ENCODE data around the gene ASTN1.

Gene ASTN1

DNA sequence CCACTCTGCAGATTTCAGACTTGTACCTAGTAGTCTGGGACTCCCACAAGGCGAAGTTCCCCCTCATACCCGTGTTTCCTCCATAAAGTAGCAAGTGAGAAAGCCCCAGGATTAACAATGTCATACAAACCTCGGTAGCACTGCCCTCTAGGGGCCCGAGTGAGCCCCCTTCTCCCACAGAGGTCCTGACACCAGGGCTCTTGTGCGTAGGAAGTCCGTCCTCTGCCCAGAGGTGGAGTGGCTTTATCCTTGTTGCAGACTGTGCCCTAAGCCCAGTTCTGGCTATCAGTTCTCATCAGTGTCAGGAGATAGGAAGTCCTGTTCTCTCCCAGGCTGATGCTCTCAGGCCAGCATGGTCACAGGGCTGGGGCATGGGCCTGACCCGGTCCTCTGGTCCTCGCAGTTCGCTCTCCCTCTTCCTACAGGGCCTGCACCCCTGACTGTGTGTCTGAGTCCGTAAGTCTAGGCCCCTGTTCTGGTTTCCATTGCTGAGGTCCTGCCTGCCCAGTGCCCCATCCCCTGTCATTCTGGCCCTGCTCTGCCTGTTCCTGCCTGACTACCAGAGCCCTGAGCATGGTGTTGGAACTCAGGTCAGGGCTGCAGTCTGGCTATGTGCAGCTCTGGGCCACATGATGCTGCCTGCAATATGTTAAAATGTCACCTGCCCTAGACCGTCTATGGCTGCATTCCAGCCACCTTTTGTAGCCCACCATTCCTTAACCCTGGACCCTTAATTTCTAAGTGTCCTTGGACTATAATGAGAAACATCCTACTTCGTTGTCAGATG, 285.6 kb downstream of the ASTN1 start:
- DNase-seq (ENCODE audit: low spot score): no peak

DNA sequence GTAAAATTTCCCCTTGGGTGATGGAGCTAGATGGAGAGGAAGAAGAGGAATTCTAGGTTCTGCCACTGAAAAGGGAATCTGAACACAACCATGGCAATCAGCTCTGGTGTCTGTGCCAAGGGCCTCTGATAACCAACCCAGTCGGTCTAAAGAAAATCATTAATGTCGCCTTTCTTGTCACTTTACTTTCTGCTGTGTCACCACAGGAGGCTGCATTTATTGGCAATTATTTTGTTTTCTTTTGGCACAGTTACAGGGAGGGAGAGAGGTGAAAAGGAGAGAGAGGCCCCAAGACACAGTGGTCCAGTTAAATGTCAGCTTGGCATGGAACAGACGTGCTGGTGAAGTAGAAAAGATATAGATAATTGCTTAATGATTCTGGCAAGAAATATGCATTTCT, 287.0 kb downstream of the ASTN1 start:
- no peak for DNase-seq (ENCODE audit: low spot score)

DNA sequence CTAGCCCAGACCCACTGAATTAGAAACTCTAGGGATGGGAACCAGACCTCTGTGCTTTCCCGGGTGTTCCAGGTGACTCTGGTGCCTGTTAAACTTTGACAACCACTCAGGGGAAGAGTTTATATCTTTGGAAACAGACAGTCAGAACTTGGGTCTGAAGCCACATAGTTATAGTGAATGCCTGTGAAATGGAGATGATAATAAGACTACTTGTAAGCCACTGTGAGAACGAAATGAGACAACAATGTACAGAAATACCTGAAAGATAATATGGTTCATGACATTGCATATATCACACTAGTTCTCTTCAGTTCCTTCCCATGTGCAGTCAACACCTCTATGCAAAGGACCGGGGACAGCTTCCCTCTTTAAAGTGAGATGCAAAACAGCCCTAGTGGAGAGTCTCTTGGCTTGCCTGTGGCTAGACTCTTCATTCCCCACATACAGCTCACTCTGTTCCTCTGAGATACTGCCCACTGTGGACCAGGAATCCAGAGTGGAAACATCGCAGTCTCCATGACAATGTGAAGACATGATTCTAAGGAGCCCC, 287.5 kb downstream of the ASTN1 start:
- no peak for DNase-seq (ENCODE audit: low spot score)

DNA sequence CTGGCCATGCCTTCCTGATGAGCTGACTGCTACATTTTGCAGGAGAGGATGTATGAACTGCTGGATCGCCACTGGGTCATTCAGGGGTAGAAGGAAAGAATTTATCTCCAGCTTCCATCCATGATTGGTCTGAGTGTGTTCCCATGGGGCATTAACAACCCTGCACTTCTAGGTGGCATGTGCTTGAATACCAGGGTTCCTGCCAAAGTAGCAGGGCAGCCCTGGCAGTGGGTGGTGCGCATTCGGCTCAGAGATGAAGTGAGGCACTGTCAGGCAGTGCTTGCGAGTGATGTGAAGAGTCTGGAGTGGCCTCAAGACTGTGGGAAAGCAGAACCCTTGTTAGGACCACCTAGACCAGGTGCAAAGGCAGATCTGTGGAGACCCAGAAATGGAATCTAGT, 294.9 kb downstream of the ASTN1 start:
- no peak for DNase-seq (ENCODE audit: low spot score)

DNA sequence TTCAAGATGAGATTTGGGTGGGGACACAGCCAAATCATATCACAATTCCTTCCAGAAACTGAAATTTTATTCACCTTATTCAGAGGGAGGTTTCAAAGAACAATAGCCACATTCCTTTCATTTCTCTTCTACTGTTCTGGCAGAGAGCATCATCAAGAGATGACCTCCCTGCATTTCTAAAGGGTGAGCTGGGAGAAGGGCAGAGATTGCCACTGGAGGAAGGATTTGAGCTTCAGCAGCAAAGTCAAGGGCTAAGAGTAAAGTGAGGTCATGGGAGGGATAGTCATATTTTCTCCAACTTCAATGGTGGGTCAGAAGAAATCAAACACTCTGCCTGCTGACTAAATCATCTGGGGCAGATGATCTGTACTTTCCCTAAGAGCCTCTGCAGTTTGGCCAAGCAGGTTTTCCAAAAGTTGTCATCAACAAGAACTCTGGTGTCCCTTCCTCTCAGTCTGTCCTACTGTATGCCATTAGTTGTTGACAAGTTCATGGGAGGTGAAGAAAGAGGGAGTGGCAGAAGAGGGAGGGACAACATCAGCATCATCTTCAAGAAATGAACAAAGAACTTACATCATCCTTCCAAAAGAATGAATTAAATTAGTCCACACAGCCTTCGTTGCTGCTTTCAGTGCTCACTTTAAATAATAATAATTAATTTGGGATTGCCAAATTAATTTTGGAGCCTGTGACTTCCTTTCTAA, 298.3 kb downstream of the ASTN1 start:
- no peak for DNase-seq (ENCODE audit: low spot score)

DNA sequence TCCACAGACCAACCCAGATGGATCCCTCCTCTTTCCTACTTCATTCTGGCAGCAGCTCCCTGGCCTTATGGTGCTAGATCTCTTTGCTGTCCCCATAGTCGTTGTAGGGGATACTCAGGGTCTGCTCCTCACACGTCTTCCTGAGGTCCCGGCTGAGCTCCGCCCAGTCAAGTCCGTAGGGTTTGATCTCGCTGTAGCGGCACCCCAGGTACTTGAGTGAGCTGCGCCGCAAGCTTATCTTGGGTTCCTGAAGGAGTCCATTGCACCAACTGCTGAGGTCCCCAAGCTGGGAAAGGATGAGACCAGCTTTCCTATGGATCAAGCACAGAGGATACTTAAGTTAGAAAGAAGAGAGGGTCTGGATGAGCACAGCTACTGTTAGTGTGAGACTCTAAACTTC, 300.3 kb downstream of the ASTN1 start:
- DNase-seq (ENCODE audit: low spot score): no peak

DNA sequence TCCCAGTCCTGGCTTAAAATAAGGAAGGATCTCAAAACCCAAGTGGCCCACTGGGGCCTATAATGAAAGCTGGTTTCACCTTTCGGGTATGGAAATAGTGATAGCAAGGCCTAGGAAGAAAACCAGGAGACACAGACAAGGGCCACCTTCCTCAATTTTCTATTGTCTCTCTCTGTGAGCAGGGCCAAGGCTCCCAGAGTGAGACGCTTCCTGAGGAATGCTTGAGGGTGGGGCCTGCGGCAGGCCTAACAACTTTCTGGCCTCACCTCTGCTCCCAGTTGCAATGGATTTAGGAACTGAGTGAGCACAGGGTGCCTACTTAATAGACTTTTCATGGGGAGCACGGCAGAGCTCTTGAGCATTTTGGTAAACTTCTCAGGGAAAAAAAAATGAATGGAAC, 300.9 kb downstream of the ASTN1 start:
- no peak for DNase-seq (ENCODE audit: low spot score)

DNA sequence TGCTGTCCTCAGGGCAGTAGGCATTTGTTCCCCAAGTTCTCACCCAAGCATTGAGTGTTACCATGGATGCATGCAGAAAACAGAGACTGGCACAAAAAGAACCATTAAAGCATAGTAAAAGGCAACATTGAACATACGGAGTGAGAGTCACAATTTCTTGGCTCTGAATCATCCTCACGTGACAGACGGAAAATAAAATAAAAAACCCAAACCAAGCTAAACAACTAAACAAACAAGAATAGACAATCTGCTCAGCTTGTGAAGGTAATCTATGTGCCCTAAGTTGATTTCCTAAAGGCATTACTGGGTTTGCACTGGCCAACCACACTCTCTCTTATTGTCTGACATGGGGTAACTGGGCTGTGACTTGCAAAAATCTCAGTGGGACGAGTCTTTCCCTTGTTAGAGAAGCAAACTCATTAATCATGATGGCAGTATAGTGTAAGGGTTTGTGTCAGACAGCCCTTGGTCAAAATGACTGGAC, 306.0 kb downstream of the ASTN1 start:
- DNase-seq (ENCODE audit: low spot score): no peak

DNA sequence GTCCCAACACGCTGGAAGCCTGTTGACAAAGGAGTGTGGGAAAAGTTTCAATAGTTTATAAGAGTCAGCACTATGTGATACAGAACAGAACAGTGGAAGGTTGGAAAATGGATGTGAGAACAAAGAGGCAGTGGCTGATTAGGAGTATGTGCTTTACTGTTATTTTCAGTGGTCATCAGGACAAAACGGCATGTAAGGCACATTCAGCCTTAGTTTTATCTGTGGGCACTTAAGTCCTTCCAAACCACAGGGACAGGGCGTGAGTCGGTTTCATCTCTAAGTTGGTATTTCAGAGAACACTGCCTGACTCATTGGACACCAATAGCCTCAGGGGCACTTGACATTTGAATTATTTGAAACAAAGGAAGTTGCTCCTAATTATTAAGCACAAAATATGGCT, 306.9 kb downstream of the ASTN1 start:
- DNase-seq (ENCODE audit: low spot score): no peak

DNA sequence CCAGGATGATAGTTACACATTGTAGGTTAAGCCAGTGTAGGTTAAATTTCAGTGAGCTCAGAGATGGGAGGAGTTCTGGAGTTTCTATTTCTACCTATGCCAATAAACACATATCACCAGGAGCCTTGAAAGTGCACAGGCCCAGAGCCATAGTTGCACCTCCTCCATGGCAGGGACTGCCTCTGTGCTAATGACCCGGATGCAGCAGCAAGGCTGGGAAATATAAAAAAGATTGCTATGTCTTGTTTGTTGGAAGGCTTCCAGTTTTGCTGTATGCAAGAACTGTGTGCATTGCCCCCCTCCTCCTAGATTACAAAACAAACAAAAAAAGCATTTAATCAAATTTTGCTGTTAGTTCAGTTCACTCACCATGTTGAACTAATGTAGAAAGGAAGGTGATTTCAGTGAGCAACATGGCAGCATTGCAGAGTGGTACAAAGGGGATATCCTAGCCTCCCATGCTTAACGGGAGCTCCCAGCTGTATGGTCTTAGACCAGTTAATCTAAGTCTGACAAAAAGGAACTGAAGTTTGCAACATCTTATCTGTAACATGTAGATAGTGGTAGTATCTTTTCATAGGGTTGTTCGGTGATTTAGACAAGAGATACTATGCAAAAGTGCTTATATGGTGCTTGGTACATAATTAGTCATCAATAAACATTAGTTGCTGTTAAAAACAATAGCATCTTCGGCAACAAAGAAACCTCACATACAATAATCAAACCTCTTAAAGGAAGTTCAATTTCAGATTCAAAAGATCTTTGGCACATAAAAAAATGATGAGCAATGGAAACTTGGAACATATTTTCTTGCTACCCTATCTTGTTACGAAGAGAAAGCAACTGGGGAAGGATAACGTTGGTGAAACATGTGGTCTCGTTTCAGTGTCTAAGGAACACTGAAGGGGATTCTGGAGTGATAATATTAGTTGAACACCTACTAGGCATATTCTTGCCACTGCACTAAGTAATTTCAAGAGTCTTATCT, 309.5 kb downstream of the ASTN1 start:
- no peak for DNase-seq (ENCODE audit: low spot score)

DNA sequence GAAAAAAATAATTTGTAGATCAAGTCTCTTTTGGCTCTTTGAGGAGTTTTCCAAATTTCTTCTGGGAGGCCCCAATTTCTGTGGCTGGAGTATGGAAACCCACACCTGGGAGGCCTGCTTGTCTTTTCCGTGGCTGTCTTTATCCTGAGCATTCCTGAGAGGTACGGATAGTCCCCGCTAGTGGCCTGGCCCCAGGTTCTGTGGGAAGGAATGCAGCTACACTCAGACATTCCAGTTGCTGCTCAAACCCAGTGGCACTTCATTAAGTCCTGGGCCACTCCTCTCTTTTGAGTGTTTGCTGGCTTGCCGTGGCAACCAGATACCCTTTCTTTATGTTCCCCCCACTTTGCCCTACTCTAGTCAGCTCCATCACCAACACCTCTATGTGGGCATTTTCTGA, 310.4 kb downstream of the ASTN1 start:
- no peak for DNase-seq (ENCODE audit: low spot score)

DNA sequence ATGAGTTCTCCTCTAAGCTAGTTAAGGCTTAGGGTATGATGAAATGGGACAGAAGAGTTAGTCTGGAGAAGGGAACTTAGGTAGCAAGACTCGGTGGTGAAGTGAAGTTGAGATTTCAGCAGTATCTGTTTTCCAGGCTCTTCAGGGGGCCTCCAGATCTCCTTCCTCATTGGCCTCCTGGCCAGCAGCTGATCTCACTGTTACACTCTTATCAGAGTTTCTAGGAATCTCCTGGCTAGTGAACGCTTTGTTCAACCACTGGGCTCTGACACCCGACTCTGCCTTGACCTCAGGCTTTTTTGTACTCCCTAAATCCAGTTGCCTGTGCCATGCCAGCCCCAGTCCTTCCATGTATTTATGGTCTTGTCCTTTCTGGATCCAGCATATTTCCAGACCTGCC, 311.0 kb downstream of the ASTN1 start:
- DNase-seq (ENCODE audit: low spot score): no peak

DNA sequence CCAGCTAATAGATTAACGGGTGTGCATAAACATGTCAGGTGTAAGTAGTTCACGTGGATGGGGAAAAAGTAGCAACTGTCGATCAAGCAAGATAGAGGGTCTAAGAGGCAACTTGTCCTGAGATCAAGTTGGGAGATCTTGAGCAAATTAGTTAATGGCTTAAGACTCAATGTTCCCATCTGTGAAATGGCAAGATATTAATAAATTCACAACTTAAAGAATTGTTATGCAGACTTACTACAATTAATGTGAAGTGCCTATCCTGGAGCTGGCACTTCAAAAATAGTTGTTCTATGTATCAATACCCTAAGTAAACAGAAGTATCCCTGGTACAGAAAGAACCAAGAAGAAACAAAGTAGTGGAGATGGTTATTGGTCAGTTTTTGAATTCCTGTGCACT, 312.4 kb downstream of the ASTN1 start:
- no peak for DNase-seq (ENCODE audit: low spot score)

DNA sequence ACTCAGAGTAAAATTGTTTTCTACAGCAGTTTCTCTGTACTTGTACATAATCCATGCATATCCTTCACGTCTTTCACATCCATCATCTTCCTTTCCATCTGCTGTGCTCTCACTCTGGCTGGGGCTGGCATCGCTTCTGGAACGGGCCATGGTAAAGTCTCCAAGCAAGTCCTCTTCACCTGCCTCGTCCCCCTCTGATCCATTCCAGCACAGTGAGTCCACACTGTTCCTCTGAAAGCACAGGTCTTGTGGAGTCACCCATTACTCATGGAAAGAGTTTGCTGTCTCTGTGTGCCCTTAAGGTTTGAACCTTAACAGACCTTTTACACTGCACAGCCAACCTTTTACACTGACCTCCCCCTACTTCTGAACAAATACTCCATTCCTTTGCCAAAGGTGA, 313.6 kb downstream of the ASTN1 start:
- DNase-seq (ENCODE audit: low spot score): no peak

DNA sequence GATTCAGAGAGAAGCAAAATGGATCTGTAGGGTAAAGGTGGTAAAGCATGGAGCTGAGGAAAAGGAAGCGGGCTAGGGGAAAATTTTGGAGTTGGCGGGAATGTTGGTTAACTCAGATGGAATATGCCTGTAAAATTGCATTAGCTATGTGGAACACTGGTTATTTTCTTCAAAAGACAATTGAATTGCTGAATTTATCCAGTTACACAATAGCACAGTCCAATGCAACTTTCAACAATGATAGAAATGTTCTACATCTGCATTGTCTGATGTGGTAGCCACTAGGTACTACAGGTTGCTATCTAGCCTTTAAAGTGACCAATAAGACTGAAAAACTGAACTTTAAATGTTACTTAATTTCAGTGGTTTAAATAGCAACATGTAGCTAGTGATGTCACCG, 315.2 kb downstream of the ASTN1 start:
- no peak for DNase-seq (ENCODE audit: low spot score)

DNA sequence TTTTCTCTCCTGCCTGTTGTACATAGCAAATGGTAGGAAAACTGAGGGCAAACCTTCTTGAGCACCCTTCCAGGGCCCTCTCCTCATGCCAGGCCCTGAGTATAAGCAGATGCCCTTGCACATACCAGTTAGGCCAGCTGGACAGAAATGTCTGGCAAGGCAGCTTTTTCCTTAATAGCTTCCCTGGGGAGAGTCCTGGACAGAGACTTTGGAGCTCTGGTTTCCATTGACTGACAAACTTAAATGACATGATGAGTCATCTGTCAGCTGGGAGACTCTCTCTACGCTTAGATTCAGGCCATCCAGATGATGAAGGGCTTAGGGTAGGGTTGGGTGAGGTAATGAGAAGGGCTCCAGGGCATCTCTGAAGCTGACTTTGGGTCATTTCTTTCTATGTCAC, 317.5 kb downstream of the ASTN1 start:
- DNase-seq (ENCODE audit: low spot score): no peak

DNA sequence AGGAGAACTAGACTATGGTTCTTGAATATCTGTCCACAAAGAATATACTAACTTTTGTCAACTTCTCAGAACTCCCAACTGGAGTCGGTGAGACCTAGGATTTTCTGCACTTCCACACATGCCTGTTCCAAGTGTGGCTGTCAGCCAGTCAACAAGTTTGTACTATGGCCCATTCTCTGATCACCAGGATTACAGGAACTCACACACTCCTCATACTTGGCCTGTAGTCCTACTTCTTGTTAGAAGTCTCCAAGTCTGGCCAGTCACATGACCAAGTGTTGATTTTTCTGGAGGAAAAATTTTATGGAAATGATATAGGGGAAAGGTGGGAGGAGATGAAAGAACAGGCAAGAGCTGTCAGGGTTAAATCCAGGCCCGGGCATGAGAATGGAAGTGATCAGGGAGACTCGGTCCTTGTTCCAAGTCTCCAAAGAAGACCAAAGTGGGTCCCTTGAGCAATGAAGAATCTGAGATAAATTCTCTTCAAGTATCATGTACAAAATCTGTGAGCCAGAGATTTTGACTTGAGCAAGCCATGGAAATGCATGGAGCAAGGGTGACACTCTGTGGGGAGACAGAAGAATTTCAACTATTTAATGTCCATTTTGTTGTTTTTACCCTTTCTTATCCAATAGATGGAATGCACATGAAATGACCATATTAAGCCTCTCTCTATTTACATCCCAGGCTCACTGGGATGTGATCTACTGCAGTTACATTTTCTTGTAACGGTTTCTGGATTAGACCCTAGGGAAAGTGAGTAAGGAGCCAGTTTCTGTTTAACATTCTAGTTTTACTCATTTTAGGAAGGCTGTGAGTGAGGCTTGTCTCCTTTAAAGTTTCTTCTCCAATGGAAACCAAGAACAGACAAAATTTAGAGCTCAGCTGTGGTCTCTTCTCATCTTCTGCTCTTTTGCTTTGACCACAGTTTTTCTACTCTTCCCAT, 320.9 kb downstream of the ASTN1 start:
- DNase-seq (ENCODE audit: low spot score): peak; percentile 65

DNA sequence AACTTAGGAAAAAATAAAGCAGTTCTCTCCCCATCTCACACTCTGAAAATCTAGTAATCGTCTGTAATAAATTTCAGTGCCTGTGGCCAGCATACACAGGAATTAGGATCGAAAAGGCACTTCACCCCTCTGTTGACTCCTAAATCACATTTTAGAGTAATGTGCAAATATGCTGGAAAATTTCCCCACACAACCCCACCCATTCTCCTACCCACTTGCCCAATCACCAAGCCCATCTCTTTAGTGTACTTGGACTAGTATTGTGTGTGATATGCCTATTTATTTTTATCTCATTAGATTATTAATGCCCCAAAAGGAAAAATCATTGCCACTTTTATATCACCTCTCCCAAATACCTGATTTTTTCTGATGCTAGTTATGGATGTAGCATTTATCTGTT, 323.3 kb downstream of the ASTN1 start:
- DNase-seq (ENCODE audit: low spot score): no peak

DNA sequence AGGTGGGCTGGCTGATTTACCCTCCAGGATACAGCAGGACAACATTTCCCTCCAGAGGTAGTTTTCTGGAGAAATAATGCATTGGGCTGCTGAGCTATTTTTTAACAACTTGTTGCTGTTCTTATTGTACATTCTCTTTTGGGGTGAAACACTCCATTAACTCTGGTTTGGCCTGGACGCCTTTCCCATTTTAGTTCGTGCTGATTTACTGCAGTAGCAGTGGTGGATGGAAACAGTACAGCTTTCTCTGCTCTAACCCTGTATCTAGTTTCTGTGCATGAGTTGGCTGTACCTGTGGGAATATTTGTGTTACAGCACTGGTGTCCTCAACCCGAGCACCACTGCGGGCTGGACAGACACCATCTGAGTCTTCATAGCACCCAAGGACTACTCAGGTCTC, 325.3 kb downstream of the ASTN1 start:
- no peak for DNase-seq (ENCODE audit: low spot score)

DNA sequence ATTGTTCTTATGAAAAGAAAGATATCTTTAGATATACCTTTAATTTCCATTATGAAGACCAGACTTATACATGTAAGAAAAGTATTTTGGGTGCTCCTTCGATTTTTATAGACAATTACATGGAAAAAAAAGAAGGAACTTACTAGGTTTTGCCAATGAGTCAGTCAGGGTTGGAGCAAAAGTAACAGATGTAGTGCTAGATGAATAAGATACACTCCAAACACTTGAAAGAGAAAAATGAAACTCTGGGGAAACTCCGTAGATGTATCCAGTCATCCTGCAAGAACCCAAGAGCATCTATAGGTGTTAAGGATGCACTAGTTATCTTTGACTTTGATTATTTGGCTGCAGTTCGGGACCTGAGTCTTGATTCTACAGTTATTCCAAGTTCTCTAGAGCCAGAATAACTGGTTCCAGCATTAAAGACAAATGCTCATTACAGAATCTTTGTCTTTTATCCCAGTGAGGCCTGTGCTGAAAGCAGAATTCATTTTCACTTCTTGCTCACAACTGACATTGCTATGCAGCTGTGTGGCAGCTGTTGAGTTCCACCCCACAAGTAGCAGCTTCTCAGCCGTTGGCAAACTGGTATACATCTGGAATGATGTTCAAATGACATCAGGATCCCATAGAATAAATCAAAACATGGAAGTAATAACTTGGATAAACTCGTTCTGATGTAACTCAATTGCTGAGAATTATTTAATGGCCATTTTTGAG, 326.1 kb downstream of the ASTN1 start:
- no peak for DNase-seq (ENCODE audit: low spot score)

Data from pons (tissue), 1 donor.